Measurements from ENCODE around the gene CCP110. TPM values are rescaled to one million over a fixed set of nuclear protein-coding genes. Genes with fewer than 3 reads are reported as not detected.
A peak's percentile ranks its signal among the peaks of the same experiment; 100 is the strongest.

The CCP110 gene
- total and polyA plus RNA-seq, 2 of the 13 experiments (the other 11 are each of a cell fraction or from before 2014, with no cell fraction given) = 10.0 to 11.1 TPM

DNA sequence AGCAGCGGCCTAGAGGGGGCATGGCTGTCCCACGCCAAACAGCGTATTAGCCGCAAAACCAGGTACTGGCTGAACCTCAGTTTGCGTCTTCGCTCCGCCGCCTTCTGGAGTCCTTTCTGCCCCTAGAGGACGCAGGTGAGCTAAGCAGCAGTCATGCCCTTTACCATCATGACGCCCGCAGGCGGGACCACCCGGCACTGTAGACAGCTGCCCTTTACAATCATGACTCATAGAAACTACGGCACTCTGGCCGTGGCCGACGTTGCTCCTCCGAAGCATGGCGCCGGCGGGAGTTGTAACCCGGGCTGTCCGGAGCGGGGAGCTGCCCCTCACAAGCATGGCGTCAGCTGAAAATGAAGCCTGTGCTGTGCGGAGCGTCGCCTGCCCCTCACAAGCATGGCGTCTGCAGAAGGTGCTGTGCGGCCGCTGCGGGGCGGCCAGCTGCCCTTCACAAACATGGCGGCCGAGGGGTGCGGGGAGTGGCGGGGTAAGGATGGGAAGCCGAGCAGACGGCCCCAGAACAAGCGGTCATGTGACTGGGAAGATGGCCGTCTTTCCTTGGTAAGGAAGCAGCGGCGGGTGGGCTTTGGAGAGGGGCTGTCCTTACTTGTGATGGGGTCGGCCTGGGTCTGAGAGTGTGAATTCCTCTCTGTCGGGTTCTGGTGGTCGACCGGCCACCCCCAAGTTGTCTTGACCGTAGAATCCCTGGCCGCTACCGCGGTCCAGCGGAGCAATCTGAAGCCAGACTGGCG is 31.6 kb downstream of the CCP110 start, which contains the start of gene VPS35L (continued):
- TF ChIP-seq, protein P1, sequence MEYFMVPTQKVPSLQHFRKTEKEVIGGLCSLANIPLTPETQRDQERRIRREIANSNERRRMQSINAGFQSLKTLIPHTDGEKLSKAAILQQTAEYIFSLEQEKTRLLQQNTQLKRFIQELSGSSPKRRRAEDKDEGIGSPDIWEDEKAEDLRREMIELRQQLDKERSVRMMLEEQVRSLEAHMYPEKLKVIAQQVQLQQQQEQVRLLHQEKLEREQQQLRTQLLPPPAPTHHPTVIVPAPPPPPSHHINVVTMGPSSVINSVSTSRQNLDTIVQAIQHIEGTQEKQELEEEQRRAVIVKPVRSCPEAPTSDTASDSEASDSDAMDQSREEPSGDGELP (IDR thresholded peaks at IDR 0.05; ENCODE audit: borderline replicate concordance, low read depth) = peak; percentile 73
- no peak for TF ChIP-seq MTA3 (CRISPR knock-in tag; IDR thresholded peaks at IDR 0.05)
- TF ChIP-seq ZNF850 (CRISPR knock-in tag; conservative IDR thresholded peaks at IDR 0.05) = no peak
- TF ChIP-seq ZNF891 (CRISPR knock-in tag; IDR thresholded peaks at IDR 0.05) = peak; percentile 92
- 0 out of 2 replicates have a peak, but pooled peaks have one; percentile 64 for TF ChIP-seq NFATC3 (CRISPR knock-in tag; IDR thresholded peaks at IDR 0.05)
- TF ChIP-seq ATF7-NPFF (CRISPR knock-in tag; IDR thresholded peaks at IDR 0.05; ENCODE audit: low read depth) = peak; percentile 92
- TF ChIP-seq, protein P2, sequence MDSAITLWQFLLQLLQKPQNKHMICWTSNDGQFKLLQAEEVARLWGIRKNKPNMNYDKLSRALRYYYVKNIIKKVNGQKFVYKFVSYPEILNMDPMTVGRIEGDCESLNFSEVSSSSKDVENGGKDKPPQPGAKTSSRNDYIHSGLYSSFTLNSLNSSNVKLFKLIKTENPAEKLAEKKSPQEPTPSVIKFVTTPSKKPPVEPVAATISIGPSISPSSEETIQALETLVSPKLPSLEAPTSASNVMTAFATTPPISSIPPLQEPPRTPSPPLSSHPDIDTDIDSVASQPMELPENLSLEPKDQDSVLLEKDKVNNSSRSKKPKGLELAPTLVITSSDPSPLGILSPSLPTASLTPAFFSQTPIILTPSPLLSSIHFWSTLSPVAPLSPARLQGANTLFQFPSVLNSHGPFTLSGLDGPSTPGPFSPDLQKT (CRISPR knock-in tag; IDR thresholded peaks at IDR 0.05; ENCODE audit: borderline replicate concordance) = no peak
- peak; percentile 96 for TF ChIP-seq NR2C2 (CRISPR knock-in tag; IDR thresholded peaks at IDR 0.05; ENCODE audit: borderline replicate concordance)
- peak; percentile 83; the same call in 1 of the 2 replicates for TF ChIP-seq JUN (CRISPR knock-in tag; IDR thresholded peaks at IDR 0.05)
- TF ChIP-seq, protein P3, sequence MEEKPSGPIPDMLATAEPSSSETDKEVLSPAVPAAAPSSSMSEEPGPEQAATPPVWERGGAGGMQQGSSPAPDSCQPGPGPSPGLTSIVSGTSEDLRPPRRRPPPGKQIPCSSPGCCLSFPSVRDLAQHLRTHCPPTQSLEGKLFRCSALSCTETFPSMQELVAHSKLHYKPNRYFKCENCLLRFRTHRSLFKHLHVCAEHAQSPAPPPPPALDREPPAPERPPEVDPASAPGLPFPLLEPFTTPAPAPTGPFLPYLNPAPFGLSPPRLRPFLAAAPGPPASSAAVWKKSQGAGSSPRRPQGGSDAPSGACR (CRISPR knock-in tag; IDR thresholded peaks at IDR 0.05) = peak; percentile 95; the same call in 1 of the 2 replicates
- TF ChIP-seq TEAD2 (CRISPR knock-in tag; IDR thresholded peaks at IDR 0.05) = 0 out of 2 replicates have a peak, but pooled peaks have one; percentile 21
- peak; percentile 94 for TF ChIP-seq ZNF761 (CRISPR knock-in tag; conservative IDR thresholded peaks at IDR 0.05)
- no peak; the same call in 1 of the 2 replicates for TF ChIP-seq SAFB2 (CRISPR knock-in tag; IDR thresholded peaks at IDR 0.05; ENCODE audit: borderline replicate concordance, low read depth)
- TF ChIP-seq GATA4 (IDR thresholded peaks at IDR 0.05; ENCODE audit: borderline replicate concordance, low read depth) = no peak
- peak; percentile 26; the same call in 1 of the 2 replicates for TF ChIP-seq SPEN (CRISPR knock-in tag; IDR thresholded peaks at IDR 0.05; ENCODE audit: low read depth)
- TF ChIP-seq ZNF776 (CRISPR knock-in tag; IDR thresholded peaks at IDR 0.05) = peak; percentile 79; the same call in 1 of the 2 replicates
- TF ChIP-seq, protein P4, sequence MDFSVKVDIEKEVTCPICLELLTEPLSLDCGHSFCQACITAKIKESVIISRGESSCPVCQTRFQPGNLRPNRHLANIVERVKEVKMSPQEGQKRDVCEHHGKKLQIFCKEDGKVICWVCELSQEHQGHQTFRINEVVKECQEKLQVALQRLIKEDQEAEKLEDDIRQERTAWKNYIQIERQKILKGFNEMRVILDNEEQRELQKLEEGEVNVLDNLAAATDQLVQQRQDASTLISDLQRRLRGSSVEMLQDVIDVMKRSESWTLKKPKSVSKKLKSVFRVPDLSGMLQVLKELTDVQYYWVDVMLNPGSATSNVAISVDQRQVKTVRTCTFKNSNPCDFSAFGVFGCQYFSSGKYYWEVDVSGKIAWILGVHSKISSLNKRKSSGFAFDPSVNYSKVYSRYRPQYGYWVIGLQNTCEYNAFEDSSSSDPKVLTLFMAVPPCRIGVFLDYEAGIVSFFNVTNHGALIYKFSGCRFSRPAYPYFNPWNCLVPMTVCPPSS (IDR thresholded peaks at IDR 0.05) = no peak
- no peak; the same call in 1 of the 2 replicates for TF ChIP-seq KLF12 (CRISPR knock-in tag; IDR thresholded peaks at IDR 0.05; ENCODE audit: borderline replicate concordance)
- TF ChIP-seq U2AF2 (IDR thresholded peaks at IDR 0.05; ENCODE audit: low read depth, low read length) = no peak
- TF ChIP-seq ZNF484 (CRISPR knock-in tag; IDR thresholded peaks at IDR 0.05; ENCODE audit: borderline replicate concordance, low read depth) = no peak
- TF ChIP-seq ZNF530 (CRISPR knock-in tag; IDR thresholded peaks at IDR 0.05; ENCODE audit: low read depth) = no peak
- TF ChIP-seq ZNF431 (CRISPR knock-in tag; IDR thresholded peaks at IDR 0.05; ENCODE audit: borderline replicate concordance, low read depth) = no peak; the same call in 1 of the 2 replicates
- TF ChIP-seq ZNF672 (CRISPR knock-in tag; IDR thresholded peaks at IDR 0.05) = no peak
- no peak for TF ChIP-seq ZNF260 (CRISPR knock-in tag; IDR thresholded peaks at IDR 0.05; ENCODE audit: borderline replicate concordance, low read depth)
- TF ChIP-seq GABPB1 (CRISPR knock-in tag; IDR thresholded peaks at IDR 0.05) = peak; percentile 91
- peak; percentile 94 for TF ChIP-seq THAP11 (CRISPR knock-in tag; IDR thresholded peaks at IDR 0.05)
- TF ChIP-seq ZNF879 (CRISPR knock-in tag; IDR thresholded peaks at IDR 0.05) = peak; percentile 89
